HAP-1 (cell line): Measurements from ENCODE around the gene KCNMA1.

ENCODE experiments used
- DNase-seq, 2 experiments: peaks; one replicate each; pipeline ENCODE4 v3.0.0-alpha.2; 2016 to 2020; ENCODE audit warnings: low spot score in 2 of 2
- H3K27me3 ChIP-seq: fragments of 250-450 bp; sonication (Bioruptor Pico); 2 replicates; pipeline ENCODE4 v1.5.1; 2020; ENCODE audit warnings: low read depth, mild to moderate bottlenecking, moderate library complexity
- H3K36me3 ChIP-seq: fragments of 250-450 bp; sonication (Bioruptor Pico); replicated peaks from 2 replicates; pipeline ENCODE4 v1.5.1; 2020; ENCODE audit warnings: mild to moderate bottlenecking
- H3K4me1 ChIP-seq: fragments of 250-450 bp; sonication (Bioruptor Pico); 2 replicates; pipeline ENCODE4 v1.5.1; 2020; ENCODE audit warnings: mild to moderate bottlenecking
- H3K4me3 ChIP-seq: fragments of 250-450 bp; sonication (Bioruptor Pico); 2 replicates; pipeline ENCODE4 v1.5.1; 2020; ENCODE audit warnings: mild to moderate bottlenecking, moderate library complexity
- H3K9me3 ChIP-seq: fragments of 250-450 bp; sonication (Bioruptor Pico); 2 replicates; pipeline ENCODE4 v1.5.1; 2020; ENCODE audit warnings: mild to moderate bottlenecking, moderate library complexity
- in situ Hi-C: fragments of 300-500 bp; cut with MboI; formaldehyde crosslinking; loops from 3 replicates; pipeline ENCODE4 v1.14.3; 2020; ENCODE audit warnings: low sequenced_read_pairs, inconsistent platforms, mixed read lengths

KCNMA1 gene

GRCh38 chr10:77079592-77080300 lies 557.9 kb downstream of the KCNMA1 start:
- 0 out of 2 replicates have a peak, but pooled peaks cover 3% of the 10 kb centered on the region for H3K27me3 ChIP-seq
- no peaks in the 10 kb centered on the region for H3K36me3 ChIP-seq
- no peak overlapping the region for H3K4me3 ChIP-seq
- in situ Hi-C loops, result no loop called here
- DNase-seq, result no peak
- no peaks in the 10 kb centered on the region for H3K9me3 ChIP-seq
- no peaks in the 10 kb centered on the region for H3K4me1 ChIP-seq

GRCh38 chr10:77077316-77077945 lies 560.2 kb downstream of the KCNMA1 start:
- Histone ChIP-seq H3K4me3 (no peak overlapping the region), H3K4me1 (no peaks in the 10 kb centered on the region), H3K9me3 (no peaks in the 10 kb centered on the region), H3K36me3 (no peaks in the 10 kb centered on the region), H3K27me3 (0 out of 2 replicates have a peak, but pooled peaks cover 3% of the 10 kb centered on the region)
- in situ Hi-C loops, result no loop called here
- no peak for DNase-seq

- H3K27me3 ChIP-seq, result 0 out of 2 replicates have a peak, but pooled peaks cover 3% of the 10 kb centered on the region
- H3K4me1 ChIP-seq, result no peaks in the 10 kb centered on the region
- in situ Hi-C loops, result no loop called here
- no peaks in the 10 kb centered on the region for H3K9me3 ChIP-seq
- H3K4me3 ChIP-seq, result no peak overlapping the region
- DNase-seq, result no peak
- no peaks in the 10 kb centered on the region for H3K36me3 ChIP-seq
These were observed 561.7 kb downstream of the KCNMA1 start for GRCh38 chr10:77075926-77076325.

DNA sequence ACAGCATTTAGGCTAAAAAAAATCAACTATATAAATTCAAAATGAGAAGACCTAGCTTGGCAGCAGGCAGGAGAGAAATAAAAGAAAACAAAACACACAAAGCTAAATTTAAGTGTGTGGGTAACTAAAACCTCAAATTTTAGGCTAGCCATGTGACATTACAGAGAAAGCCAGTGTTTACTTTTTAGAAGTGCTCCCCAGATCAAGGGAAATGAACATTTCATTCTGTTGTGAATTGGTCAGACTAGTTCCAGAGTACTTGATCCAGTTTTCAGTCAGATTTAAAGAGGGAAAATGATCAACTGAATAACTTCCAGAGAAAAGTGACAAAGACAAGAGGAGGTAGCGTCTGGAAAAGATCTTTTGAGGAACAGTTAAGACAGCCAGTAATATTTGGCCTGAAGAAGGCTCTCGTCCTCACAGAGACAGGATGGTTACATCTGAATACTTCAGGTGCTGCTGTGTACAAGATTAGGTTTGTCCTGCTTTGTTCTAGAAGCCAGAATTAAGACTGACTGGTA lies 563.4 kb downstream of the KCNMA1 start:
- Histone ChIP-seq H3K4me3 (no peak overlapping the region), H3K27me3 (0 out of 2 replicates have a peak, but pooled peaks cover 3% of the 10 kb centered on the region), H3K4me1 (no peaks in the 10 kb centered on the region), H3K9me3 (no peaks in the 10 kb centered on the region), H3K36me3 (no peaks in the 10 kb centered on the region)
- in situ Hi-C loops, result no loop called here
- DNase-seq, result no peak

DNA sequence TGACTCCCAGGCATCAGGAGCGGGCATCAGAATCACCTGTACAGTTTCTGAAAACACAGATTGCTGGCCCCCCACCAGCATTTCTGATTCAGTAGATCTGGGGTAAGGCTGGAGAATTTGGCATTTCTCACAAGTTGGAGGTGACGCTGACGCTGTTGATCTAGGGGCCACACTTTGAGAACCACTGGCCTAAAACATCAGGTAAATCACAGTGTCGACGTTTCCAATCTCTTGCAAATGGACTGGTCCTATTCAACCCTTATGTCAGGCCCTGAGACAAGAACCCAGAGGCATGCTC lies 564.0 kb downstream of the KCNMA1 start:
- DNase-seq, result no peak
- no peaks in the 10 kb centered on the region for H3K4me1 ChIP-seq
- no peak overlapping the region for H3K4me3 ChIP-seq
- H3K36me3 ChIP-seq, result no peaks in the 10 kb centered on the region
- H3K27me3 ChIP-seq, result 0 out of 2 replicates have a peak, but pooled peaks cover 3% of the 10 kb centered on the region
- H3K9me3 ChIP-seq, result no peaks in the 10 kb centered on the region
- in situ Hi-C loops, result no loop called here

DNA sequence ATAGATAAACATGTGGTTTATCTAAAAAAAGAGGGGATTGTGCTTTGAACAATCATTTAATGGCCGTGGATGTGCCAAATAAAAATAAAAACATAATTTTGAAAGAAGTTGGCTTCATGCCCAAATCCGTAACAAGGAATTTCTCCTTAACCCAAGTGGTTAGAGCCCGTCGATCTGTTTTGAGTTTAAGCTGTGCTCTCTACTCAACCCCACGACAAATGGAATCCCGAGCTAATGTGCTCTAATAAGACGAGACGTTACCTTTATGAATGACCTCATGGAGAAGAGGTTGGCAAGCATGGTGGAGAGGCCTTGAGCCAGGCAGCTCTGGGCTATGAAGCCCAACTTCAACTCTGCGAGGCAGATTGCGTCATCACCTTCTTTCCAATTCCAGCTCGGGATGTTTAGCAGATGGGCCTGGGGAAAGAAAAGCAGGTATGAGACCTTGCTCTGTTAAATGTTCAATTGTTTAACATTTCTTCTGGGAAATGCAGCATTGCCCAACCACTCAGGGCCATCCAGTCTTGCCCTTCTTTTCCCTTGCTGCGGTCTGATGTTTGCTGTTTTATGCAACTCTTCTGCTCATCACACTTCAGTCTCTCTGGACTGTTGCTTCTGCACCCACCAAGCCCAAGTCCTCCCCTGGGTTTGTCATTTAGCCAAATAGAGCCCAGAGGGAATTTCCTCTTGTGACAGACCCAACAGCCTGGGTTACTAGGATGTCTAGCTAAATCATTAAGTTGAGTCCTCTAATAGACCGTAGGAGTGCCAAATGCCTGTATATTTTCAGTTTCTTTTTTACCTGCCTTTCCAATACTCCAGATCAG lies 564.6 kb downstream of the KCNMA1 start:
- DNase-seq, result no peak
- H3K27me3 ChIP-seq, result 0 out of 2 replicates have a peak, but pooled peaks cover 3% of the 10 kb centered on the region
- H3K9me3 ChIP-seq, result no peaks in the 10 kb centered on the region
- H3K4me3 ChIP-seq, result no peak overlapping the region
- in situ Hi-C loops, result no loop called here
- no peaks in the 10 kb centered on the region for H3K4me1 ChIP-seq
- H3K36me3 ChIP-seq, result no peaks in the 10 kb centered on the region

DNA sequence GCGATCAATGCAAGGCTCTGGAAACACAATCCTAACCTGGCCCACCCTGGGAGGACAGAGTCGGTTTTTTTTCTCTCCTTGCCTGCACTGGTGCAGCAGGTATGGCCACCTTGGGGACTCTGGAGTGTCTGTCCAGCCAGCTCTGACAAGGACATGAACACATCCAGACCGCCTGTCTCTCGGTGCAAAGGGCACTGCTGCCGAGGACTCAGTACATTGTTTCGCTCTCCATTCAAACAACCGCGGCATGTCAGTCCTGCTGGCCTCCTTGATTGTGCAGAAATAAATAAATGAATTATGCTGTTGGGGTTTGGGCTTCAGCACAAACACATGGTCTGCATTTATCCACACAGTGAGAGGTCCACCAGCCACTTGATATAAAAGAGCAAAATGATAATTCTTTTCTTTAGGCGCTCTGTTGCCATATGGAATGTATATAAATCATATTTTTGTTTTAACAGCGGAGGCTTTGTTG lies 565.2 kb downstream of the KCNMA1 start:
- Histone ChIP-seq H3K4me3 (no peak overlapping the region), H3K9me3 (no peaks in the 10 kb centered on the region), H3K36me3 (no peaks in the 10 kb centered on the region), H3K4me1 (no peaks in the 10 kb centered on the region), H3K27me3 (0 out of 2 replicates have a peak, but pooled peaks cover 3% of the 10 kb centered on the region)
- DNase-seq, result no peak
- in situ Hi-C loops, result no loop called here

DNA sequence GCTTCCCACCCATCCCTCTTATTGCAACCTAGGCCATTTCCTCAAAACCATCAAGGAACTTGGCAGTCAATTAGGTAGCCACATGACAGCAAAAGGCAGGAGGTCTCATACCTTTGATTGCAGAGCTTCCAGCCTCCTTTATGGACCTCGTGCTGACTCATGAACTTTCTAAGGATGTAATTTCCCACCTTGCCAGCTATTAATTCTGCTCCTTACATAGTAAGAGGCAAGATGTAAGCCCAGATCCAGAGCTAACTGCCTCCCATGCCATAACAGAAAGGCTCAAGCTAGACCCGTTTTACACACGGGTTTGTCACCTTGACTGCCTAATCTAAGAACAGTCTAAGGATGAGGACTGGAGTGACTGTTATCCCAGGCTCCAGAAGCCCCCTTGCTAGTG lies 565.7 kb downstream of the KCNMA1 start:
- Histone ChIP-seq H3K4me3 (no peak overlapping the region), H3K27me3 (0 out of 2 replicates have a peak, but pooled peaks cover 3% of the 10 kb centered on the region), H3K4me1 (no peaks in the 10 kb centered on the region), H3K9me3 (no peaks in the 10 kb centered on the region), H3K36me3 (no peaks in the 10 kb centered on the region)
- no peak for DNase-seq
- in situ Hi-C loops, result no loop called here

GRCh38 chr10:77071001-77071511 lies 566.6 kb downstream of the KCNMA1 start:
- H3K27me3 ChIP-seq, result no peaks in the 10 kb centered on the region
- H3K9me3 ChIP-seq, result no peaks in the 10 kb centered on the region
- no peak overlapping the region for H3K4me3 ChIP-seq
- H3K36me3 ChIP-seq, result no peaks in the 10 kb centered on the region
- no peaks in the 10 kb centered on the region for H3K4me1 ChIP-seq
- in situ Hi-C loops, result no loop called here
- no peak for DNase-seq

DNA sequence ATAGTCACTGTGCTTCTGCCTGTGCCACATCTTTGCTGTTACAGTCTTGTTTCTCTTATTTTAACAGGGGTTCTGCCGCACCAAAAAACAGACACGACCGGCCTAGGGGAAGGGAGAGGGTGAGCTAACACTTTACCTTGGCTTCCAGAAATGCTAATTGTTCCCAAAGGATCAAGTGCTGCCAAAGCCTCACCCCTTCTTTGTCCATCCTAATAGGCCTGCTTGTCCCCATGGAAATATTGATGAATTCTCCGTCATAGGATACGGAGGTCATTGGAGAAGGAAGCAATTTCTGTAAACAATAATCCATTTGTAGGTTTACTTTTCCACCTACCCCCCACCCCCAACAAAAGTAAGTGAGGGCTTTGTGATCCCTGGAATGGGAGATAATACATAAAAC lies 567.3 kb downstream of the KCNMA1 start:
- H3K9me3 ChIP-seq, result no peaks in the 10 kb centered on the region
- in situ Hi-C loops, result no loop called here
- H3K4me3 ChIP-seq, result no peak overlapping the region
- H3K4me1 ChIP-seq, result no peaks in the 10 kb centered on the region
- DNase-seq, result no peak
- H3K36me3 ChIP-seq, result no peaks in the 10 kb centered on the region
- H3K27me3 ChIP-seq, result no peaks in the 10 kb centered on the region

DNA sequence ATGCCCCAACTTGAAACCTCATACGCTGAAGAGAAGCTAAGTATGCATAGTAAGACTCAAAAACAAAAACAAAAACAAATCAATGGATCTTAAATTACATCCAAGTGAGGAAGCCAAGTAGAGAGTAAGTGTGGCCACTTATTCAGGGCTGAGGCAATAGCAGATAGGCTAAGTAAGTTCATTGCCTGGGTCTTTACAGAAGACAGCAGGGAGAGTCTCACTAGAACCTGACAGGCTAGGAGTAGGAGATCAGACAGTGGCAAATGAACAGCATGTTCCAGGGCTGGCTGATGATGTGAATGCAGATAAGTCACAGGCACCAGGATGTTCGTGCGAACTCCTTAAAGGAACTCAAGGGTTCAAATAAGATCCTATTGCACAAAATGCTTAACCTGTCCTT lies 568.6 kb downstream of the KCNMA1 start:
- no peak for DNase-seq
- Histone ChIP-seq H3K4me1 (no peaks in the 10 kb centered on the region), H3K27me3 (peaks cover 3% of the 10 kb centered on the region; the same call in 1 of the 2 replicates), H3K4me3 (no peak overlapping the region), H3K9me3 (no peaks in the 10 kb centered on the region), H3K36me3 (no peaks in the 10 kb centered on the region)
- in situ Hi-C loops, result no loop called here

DNA sequence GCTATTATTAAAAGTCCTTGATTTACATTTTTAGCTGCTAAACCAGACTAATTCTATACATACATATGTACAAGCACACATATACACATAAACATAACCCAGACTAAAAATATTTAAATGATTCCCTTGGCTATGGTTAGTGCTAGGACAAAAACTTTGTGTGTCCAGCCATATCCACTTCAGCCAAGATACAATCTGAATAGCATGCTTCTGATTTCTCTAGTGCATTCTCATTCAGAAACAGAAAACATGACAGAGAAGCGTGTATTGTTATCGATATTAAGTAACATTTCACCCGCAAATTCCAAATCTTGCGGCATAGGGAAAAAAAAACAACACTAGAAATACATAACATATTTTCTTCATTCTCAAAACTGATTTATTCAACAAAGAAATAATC lies 569.3 kb downstream of the KCNMA1 start:
- H3K36me3 ChIP-seq, result no peaks in the 10 kb centered on the region
- H3K4me3 ChIP-seq, result no peak overlapping the region
- in situ Hi-C loops, result no loop called here
- no peaks in the 10 kb centered on the region for H3K9me3 ChIP-seq
- DNase-seq, result no peak
- H3K4me1 ChIP-seq, result no peaks in the 10 kb centered on the region
- peaks cover 3% of the 10 kb centered on the region; the same call in 1 of the 2 replicates for H3K27me3 ChIP-seq

DNA sequence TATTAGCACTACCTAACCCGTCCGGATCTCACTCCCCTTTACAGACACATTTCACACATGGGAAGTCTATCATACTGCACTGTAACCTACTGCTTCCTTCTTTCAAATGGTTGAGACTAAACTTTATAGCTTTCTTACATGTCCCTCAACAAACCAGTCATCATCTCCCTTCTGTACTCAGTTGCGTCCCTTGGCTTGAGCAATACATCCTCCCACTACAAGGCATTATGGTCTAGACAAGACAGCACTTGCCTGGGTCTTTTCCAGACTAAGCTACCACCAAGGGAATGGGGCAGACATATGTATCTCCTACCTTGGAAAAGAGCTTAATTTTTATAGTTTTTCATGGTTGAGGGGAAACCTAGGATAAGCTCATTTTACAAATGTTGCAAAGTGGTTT lies 575.2 kb downstream of the KCNMA1 start:
- DNase-seq, result no peak
- peaks cover 6% of the 10 kb centered on the region for H3K27me3 ChIP-seq
- in situ Hi-C loops, result no loop called here
- no peaks in the 10 kb centered on the region for H3K9me3 ChIP-seq
- no peak overlapping the region for H3K4me3 ChIP-seq
- no peaks in the 10 kb centered on the region for H3K4me1 ChIP-seq
- no peaks in the 10 kb centered on the region for H3K36me3 ChIP-seq
